ENCODE measurements around the gene CDC20. TPM values are rescaled to one million over a fixed set of nuclear protein-coding genes. Genes with fewer than 3 reads are reported as not detected.
"Not testable (repeated sequence)": the region's sequence is repeated elsewhere in the genome, so short reads cannot be mapped to it uniquely, and the experiment has no call there.

The CDC20 gene
- total RNA-seq, 1 experiment from 2014 or later, result 669 TPM

DNA sequence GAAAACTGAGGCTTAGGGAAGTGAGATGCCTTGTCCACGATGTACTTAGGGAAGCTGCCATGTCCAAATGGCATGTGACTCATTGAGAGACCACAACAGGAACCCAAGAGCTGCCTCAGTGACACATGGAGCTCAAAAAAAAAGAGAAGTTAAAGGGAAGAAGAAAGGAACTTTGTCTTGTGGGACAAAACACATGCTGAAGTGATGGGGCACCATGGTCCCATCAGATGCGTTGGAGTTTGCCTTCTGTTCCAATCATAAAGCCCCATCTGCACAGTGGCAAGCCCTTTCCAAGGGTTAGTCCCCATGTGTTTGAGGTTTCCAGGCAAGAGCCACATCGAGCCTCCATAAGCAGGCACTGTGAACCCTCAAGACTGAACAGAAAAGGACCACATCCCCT, 22.8 kb downstream of the CDC20 start:
- DNase-seq (ENCODE audit: low read depth), result peak; percentile 49

DNA sequence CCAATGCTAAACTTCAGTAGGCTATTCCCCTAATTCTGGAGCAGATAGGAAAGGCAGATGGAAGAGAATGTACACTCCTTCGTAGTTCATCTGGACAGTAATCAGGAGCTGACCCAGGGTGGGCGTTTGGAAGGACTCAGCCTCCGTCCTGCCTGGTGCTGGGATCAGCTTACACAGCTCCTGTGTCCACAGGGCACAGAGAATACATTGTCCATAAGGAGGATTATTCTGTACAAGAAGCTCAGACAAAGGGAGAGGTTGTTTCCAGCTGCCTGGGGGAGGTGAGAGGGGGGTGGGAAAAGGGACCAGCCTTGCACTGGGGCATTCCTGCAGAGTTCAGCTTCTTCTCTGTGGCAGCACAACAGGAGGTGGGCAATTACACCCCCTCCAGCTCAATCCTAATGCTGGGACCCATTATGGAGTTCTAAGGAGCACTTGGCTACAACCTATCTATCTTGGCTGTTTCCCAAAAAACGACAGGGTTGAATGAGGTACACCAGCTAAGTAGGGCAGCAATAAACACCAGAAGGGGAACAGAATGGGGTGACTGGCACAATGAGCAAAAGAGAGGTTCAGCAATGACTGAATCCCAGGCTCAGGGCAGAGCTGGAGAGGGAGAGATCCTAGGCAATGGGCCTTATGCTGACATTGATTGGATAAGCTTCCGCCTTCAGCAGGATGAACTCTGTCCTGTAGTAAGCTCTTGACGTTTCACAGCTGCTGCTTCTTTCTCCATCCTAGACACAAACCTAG, 23.4 kb downstream of the CDC20 start:
- no peak for DNase-seq (ENCODE audit: low read depth)

GRCh38 chr1:43383449-43383848, 24.7 kb downstream of the CDC20 start:
- DNase-seq (ENCODE audit: low read depth), result no peak

DNA sequence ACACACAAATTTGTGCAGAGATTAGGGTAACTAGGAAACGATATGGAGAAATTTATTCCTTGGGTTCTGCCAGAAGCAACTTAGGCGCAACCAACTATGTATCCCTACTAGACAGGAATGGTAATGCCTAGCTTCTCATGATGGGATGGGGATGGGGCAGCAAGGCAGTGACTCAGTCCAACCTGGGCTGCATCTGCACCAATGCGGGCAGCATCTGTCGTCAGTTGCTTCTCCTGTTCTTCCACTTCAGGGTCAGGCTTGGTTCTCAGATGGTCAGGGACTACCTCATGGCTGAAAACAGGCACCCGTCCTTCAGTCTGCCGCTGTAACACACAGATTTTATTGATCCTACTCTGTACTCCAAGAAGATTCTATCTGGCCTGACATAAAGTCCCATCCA, 27.9 kb downstream of the CDC20 start:
- DNase-seq (ENCODE audit: low read depth), result no peak

DNA sequence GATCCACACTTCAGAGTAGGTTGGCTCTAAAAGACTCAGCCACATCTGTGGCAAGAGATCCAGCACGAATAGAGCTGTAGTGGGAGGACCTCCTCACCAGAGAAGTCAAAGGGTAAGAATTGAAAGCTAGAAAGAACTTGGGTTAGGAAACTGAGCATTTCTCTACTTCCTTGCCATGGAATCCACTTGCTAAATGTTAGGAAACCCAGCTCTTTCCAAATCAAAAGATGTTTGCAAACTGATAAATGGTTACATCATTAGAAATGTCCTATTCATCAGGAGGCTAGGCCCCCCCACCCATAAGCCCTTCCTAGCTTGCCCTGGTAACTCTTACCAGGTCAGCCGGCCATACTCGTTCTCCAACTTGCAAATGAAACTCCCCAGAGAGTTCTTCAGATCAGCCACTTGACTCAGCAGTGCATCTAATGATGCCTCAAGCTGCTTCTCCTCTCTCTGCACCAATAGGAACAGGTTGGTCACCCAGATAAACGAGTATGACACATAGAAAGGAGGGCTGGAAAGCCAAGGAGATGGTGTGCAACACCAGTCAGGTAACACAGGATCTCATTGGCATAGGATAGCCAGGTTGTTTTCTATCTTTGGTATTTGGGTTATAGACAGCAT, 29.3 kb downstream of the CDC20 start:
- DNase-seq (ENCODE audit: low read depth), result no peak

- no peak for DNase-seq (ENCODE audit: low read depth)
Observed at GRCh38 chr1:43388613-43389012, 29.8 kb downstream of the CDC20 start.

- DNase-seq (ENCODE audit: low read depth), result peak; percentile 92
Observed at GRCh38 chr1:43389326-43390313, 30.8 kb downstream of the CDC20 start, which contains the start of the genes MED8 and SZT2. MED8 (minus strand) TSS chr1:43389800; CDS start chr1:43389764, 36 bp downstream. SZT2 (plus strand) TSS chr1:43389899; CDS start chr1:43389969, 70 bp downstream.

GRCh38 chr1:43392702-43393101, 33.9 kb downstream of the CDC20 start:
- DNase-seq (ENCODE audit: low read depth), result no peak

DNA sequence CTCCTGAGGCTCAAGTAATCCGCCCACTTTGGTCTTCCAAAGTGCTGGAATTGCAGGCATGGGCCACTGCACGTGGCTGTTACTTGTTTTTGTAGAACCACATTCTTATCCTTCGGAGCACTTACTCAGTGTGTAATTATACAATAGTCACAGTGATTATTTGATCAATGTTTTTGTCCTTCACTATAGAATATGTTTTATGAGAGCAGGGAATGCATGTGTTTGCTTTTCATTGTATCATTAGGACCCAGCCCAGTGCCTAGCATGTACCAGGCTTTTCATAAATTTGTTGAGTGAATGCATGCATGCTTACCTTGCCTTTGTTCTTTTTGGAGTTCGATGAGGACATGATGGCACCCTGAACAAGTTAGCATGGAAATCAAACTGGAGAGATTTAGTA, 36.7 kb downstream of the CDC20 start:
- DNase-seq (ENCODE audit: low read depth), result no peak

- no peak for DNase-seq (ENCODE audit: low read depth)
Observed at GRCh38 chr1:43396059-43396458, 37.3 kb downstream of the CDC20 start.

- no peak for DNase-seq (ENCODE audit: low read depth)
Observed at GRCh38 chr1:43398227-43398626, 39.4 kb downstream of the CDC20 start.

- DNase-seq (ENCODE audit: low read depth), result not testable (repeated sequence)
Observed at GRCh38 chr1:43400441-43400840, 41.7 kb downstream of the CDC20 start.

DNA sequence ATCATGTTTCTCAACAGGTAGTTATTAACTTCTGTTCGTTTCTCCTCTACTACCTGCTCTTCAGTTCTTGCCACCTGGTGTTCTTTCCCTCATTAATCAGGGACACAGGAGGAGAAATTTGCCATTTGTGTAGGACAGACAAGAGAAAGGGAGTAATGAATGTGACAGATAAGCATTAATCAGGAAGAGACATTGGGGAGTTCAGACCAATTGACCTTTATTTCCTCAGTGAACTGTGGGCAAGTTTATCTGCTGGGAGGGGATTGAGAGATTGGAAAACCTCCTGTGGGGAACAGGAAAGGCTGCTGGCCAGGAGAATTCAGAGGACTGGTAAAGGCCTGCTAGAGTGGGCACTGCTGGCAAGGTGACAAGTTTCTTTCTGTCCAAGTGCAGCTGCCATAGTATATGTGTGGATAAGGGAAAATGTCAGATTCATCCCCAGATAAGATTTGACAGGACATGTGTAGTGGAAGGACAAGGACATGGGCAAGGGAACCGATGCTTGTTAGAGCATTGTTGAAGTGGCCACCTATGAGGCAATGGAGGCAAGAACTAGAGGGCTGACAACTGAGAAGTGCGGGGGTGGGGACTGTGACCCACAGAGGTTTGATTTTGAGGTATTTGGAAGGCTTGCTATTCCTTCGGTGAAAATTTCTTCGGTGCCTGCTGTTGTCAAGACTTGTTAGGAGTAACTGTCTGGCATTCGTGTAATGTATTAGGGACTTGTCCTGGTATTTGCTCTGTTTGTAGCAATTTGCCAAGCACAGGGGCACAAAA, 43.5 kb downstream of the CDC20 start:
- DNase-seq (ENCODE audit: low read depth), result no peak

DNA sequence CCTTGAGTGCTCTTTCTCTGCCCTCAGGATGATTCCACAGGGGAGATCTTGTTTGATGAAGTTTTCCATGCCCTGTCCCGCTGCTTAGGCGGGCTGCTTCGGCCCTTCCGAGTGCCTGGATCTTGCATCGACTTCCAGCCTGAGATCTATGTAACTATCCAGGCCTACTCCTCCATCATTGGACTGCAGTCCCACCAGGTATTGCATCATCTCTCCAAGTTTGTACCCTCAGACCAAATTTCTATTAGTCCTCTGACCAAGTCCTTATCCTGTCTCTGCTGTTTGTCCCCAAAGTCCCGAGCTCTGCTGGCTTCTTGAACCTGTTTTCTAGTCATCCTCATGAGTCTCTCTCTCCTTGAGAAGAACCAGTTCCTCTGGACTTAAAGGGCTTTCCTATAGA, 45.6 kb downstream of the CDC20 start:
- no peak for DNase-seq (ENCODE audit: low read depth)

GRCh38 chr1:43405219-43405875, 46.6 kb downstream of the CDC20 start:
- DNase-seq (ENCODE audit: low read depth), result no peak

DNA sequence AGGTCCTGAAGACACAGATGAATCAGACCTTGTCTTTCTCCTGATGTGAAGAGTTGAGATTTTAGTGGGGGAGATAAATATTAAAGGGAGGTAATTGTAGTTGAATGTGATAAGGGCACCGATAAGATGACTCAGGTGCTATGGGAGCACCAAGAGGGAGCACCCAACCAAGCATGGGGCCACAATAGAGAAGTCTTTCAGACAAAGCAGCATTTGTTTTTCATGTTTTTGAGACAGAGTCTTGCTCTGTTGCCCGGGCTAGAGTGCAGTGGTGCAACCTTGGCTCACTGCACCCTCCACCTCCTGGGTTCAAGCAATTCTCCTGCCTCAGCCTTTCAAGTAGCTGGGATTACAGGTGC, 47.1 kb downstream of the CDC20 start:
- no peak for DNase-seq (ENCODE audit: low read depth)

DNA sequence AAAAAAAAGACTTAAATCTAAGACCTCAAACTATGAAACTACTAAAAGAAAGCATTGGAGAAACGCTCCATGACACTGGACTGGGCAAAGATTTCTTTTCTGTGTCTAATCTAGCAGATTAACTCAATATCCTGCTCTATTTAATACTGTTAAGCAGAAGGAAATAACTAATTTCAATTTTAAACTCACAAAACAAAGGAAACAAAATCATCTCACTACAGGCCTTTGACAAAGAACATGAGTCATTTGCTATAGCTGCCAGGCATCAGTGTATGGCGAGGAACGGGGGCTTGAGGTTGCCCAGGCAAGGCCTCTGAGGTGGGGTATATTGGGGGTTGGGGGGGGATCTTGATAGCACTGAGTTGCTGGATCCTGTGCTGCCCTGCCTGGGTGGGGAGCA, 51.8 kb downstream of the CDC20 start:
- no peak for DNase-seq (ENCODE audit: low read depth)

Measured in HT1080 (cell line).